Urinary bladder (tissue), 4 donors: ENCODE measurements around the gene SYCE1. TPM values are rescaled to one million over a fixed set of nuclear protein-coding genes. Genes with fewer than 3 reads are reported as not detected.
"Not testable (repeated sequence)": the region's sequence is repeated elsewhere in the genome, so short reads cannot be mapped to it uniquely, and the experiment has no call there.

Experiments used
- DNase-seq: peaks from one replicate; pipeline ENCODE4 v3.0.0-alpha.2; 2015; ENCODE audit errors: extremely low spot score
- H3K27ac ChIP-seq: one replicate; pipeline ENCODE4 v1.5.1; 2013; ENCODE audit warnings: low read depth, mild to moderate bottlenecking, moderate library complexity
- H3K36me3 ChIP-seq: one replicate; pipeline ENCODE4 v1.6.1; 2013; ENCODE audit warnings: mild to moderate bottlenecking, moderate library complexity; ENCODE audit not compliant: insufficient read depth
- H3K4me1 ChIP-seq: one replicate; pipeline ENCODE4 v1.6.1; 2013; ENCODE audit warnings: mild to moderate bottlenecking, moderate library complexity; ENCODE audit not compliant: insufficient read depth
- H3K4me3 ChIP-seq: one replicate; pipeline ENCODE4 v1.5.1; 2013; ENCODE audit warnings: low read depth, low read length
- WGBS: extraction: QIAGEN DNeasy Blood & Tissue Kit; methylation state at CpG from one replicate; pipeline ENCODE4 v1.1.7; 2013; 5-methylcytosine and 5-hydroxymethylcytosine counted together
- polyA plus RNA-seq: library from polyadenylated mRNA; stranded (reverse); fragments of 200-250 nt; gene quantifications from one replicate; pipeline ENCODE4 v1.2.3, GENCODE V29; 2013
- total RNA-seq: library from RNA; depleted of rRNA; stranded (reverse); fragments of >200 nt; gene quantifications from one replicate; pipeline ENCODE4 v1.2.3, GENCODE V29; 2014
- donor health status: healthy with polysubstance abuse.
- donor health status: healthy.

Gene SYCE1
- total and polyA plus RNA-seq, 2 donors, result not detected

DNA sequence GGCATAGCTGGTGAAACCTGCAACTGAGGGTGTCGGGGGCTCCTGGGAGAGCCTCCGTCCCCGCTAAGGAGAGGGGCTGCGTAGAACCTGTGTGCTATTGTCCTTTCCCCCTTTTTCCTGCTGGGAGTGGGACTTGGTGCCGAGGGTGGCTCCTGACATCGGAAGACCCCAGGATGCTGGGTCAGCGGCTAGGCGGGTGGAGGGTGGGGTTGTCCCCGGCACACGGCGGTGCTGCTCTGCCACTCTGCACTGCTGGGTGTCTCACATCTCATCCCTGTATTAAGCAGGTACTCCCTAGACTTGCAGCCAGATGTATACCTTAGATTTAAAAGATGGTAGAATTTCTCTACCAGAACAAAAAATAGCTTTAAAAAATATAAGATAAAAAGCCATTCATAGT is 6.7 kb upstream of the SYCE1 start:
- not testable (repeated sequence) for DNase-seq, H3K4me1 ChIP-seq, H3K27ac ChIP-seq, H3K4me3 ChIP-seq, H3K36me3 ChIP-seq
- WGBS, result 94% methylated on average over 11 of the region's 11 CpGs

DNA sequence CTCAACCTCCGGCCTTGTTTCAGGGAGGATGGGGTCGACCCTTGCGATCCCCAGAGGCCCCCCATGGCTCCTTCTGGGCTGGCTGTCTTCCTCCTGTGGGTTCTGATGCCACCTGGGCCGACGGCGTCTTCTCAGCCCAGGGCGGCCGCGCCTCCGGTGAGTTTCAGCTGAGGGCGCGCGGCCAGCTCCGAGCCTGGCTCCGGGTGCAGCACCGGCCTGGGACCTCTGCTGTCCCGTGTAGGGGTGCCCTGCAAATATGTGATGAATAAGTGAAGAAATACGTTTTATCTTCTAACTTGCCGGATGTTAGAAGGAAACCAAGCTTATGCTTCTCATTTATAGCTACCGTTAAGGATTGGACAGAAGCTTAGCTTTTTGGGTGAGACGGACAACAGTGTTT is 4.4 kb upstream of the SYCE1 start:
- not testable (repeated sequence) for H3K4me1 ChIP-seq, H3K27ac ChIP-seq, H3K36me3 ChIP-seq, H3K4me3 ChIP-seq, DNase-seq
- WGBS, result 59% methylated on average over 17 of the region's 21 CpGs

DNA sequence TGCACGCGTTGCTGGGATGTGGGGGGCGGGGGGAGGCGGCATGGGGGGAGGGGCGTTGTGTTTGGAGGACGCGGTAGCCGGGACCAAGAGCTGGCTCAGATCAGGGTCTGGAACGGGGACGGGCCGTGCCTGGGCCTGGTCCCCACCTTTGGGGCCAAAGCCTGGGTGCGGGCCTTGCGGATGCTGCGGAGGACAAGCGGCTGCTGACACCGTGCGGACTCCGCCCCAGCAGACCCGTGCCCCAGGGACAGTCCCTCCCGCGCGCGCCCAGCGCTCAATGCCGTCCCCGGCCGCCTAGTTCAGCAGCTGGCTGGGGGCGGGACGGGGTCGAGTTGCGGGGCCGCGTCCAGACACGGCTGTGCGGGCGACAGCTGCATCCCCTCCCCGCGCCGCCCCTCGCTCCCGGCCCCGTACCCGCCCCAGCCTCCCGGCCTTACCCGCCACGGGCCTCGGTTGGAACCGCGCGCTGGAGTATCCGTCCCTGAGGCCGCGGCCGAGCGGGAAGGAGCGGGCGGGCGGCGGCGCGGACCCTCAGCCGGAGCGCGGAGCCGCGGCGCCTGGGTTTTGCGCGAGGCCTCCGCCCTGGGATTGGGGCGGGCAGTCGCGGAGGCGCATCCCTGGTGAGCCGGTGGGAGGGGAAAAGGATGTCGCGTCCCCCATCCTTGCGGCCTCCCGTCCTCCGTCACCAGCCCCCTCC is 3.6 kb upstream of the SYCE1 start:
- H3K27ac ChIP-seq, DNase-seq, H3K4me3 ChIP-seq, H3K36me3 ChIP-seq, H3K4me1 ChIP-seq: not testable (repeated sequence)
- 36% methylated on average over 15 of the region's 80 CpGs for WGBS

DNA sequence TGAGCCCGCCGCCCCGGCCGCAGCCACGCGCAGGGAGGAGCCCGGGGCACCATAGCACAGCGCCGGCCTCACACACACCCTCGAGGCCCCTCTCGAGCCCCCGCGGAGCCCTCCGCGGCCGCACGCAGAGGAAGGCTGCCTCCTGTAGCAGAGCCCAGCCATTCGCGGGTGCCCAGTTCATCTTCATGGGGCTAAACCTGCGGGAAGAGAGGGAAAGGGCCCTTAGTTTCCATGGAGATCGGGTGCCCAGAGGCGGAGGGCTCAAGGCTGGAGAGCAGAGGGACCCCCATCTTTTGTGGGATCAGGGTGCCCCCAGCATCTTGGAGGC is 2.9 kb upstream of the SYCE1 start:
- DNase-seq, result no peak
- WGBS, result 87% methylated on average over 22 of the region's 22 CpGs
- Histone ChIP-seq H3K27ac (no peak overlapping the region), H3K36me3 (no peaks in the 10 kb centered on the region), H3K4me3 (no peak overlapping the region), H3K4me1 (no peaks in the 10 kb centered on the region)

DNA sequence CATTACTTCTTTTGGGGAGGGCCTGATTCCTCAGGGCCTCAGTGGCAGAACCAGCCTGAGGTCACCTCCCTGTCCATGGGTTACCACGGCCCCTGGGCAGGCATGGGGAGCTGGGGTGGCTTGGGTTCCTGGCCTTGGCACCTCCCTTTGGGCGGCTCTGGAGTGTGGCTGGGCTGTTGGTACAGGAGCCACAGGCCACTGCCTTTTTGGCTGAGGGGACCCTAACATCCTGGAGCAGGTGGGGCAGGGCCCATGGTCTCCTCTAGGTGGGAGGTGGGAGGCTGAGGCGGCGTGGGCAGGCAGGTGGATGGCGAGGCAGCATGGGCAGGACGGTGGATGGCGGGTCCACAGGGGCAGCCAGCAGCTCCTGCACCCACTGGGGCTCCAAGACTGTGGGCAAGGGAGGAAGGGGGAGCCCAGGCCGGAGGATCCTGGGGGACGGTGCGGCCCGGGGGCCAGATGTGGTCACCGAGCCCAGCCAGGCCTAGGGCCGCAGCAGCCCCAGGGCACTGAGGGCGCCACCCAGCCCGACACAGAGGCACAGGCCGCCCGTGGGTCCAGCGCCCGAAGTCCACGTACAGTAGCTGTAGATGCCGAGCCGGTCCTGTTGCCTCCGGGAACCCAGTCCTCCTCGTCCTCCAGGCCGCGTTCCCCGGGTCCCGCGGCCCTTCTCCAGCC is 2.4 kb upstream of the SYCE1 start:
- Histone ChIP-seq H3K36me3 (no peaks in the 10 kb centered on the region), H3K4me1 (no peaks in the 10 kb centered on the region), H3K27ac (no peak overlapping the region), H3K4me3 (no peak overlapping the region)
- DNase-seq, result no peak
- WGBS, result 91% methylated on average over 29 of the region's 29 CpGs

DNA sequence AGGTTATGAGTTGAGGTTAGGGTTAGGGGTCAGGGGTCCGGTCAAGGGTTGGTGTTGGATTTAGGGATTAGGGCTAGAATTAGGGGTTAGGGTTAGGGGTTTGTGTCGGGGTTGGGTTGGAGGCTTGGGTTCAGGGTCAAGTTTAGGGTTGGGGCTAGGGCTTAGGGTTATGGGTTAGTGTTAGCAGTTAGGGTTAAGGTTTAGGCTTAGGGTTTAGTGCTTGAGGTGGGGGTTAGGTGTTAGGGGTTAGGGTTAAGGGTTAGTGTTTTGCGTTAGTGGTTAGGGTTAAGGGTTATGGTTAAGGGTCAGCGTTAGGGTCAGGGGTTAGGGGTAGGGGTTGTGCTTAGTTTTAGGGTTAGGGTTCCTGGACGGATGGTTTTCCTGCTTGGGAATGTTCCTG is 1.7 kb upstream of the SYCE1 start:
- H3K36me3 ChIP-seq, result no peaks in the 10 kb centered on the region
- DNase-seq, result no peak
- 87% methylated on average over 5 of the region's 5 CpGs for WGBS
- no peaks in the 10 kb centered on the region for H3K4me1 ChIP-seq
- H3K4me3 ChIP-seq, result no peak overlapping the region
- no peak overlapping the region for H3K27ac ChIP-seq

DNA sequence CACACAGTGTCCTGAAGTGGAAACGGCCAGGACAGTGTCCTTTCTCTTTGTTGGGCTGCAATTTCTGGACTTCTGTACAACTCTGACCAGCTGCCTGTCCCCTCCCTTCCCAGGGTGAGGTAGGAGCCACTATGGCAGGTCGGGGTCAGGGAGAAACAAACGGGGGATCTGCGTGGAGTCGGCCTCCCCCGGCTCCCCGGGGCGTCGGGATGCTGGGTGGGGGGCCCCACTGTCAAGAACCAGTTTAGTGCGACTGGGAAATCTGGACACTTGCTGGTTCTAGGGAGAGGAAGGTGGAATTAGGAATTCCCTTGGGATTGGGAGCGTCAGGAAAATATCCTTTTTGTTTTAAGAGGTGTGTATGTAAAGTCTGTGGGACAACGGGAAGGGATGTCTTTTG is 567 bp downstream of the SYCE1 start:
- no peak overlapping the region for H3K4me3 ChIP-seq
- WGBS, result 84% methylated on average over 12 of the region's 12 CpGs
- DNase-seq, result no peak
- H3K4me1 ChIP-seq, result no peaks in the 10 kb centered on the region
- H3K27ac ChIP-seq, result no peak overlapping the region
- no peaks in the 10 kb centered on the region for H3K36me3 ChIP-seq

DNA sequence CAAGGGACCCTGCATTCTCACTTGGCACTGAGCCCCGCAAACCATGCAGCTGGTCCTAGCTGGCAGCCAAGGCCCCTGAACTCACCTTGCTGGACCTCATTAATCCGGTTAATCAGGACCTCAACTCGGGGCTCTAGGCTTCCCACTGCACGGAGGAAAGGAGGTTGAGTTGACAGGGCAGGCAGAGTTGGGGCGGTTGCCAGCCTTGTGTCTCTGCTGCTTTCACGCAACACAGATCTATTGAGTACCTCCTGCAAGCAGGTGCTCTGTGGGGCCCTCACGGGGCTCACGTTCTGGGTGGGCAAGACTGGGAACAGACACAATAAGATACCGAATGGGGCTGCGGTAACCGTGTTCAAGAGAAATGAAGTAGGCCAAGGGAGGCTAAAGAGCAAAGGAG is 6.2 kb downstream of the SYCE1 start:
- no peak for DNase-seq
- H3K4me3 ChIP-seq, result no peak overlapping the region
- H3K36me3 ChIP-seq, result no peaks in the 10 kb centered on the region
- H3K4me1 ChIP-seq, result no peaks in the 10 kb centered on the region
- 80% methylated on average over 11 of the region's 11 CpGs for WGBS
- H3K27ac ChIP-seq, result no peak overlapping the region

DNA sequence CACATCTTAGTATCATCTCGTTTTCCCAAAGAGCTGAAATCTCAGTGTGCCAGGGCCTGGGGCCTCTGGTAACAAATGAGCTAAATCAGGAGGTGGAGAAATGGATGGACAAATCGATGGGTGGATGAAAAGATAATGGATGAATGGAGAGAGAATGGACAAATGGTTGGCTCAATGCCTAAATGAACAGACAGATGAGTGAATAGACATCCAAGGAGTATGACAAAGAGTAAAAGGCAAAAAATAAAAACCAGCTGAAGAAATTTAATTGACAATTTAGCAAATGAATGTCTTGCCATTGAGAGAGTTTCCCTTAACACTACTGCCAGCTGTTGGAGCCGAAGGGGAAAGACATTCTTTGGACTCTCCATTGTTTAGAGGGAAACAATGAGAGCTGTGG is 8.0 kb downstream of the SYCE1 start:
- Histone ChIP-seq H3K27ac (no peak overlapping the region), H3K4me3 (no peak overlapping the region), H3K36me3 (no peaks in the 10 kb centered on the region), H3K4me1 (no peaks in the 10 kb centered on the region)
- no peak for DNase-seq
- 46% methylated on average over 3 of the region's 3 CpGs for WGBS

DNA sequence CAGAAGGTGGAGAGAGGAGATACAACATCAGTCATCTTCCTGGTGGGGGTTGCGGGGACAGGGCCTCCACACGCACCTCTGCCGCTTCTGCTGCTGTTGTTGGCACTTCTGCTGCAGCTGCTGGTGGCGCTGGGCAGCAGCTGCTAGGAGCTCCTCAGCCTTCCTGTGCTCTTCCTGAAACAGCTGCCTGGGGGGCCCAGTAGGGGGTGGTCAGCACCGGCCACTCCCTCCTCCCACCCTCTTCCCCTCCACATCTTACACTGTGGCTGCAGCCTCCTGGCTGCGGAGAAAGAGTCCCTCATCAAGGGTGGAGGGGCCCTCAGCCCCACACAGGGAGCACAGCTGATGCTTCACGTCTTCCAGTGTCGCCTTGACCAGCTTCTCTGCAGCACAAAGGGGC is 9.9 kb downstream of the SYCE1 start:
- H3K27ac ChIP-seq, result no peak overlapping the region
- 78% methylated on average over 8 of the region's 8 CpGs for WGBS
- no peaks in the 10 kb centered on the region for H3K4me1 ChIP-seq
- no peak for DNase-seq
- H3K4me3 ChIP-seq, result no peak overlapping the region
- H3K36me3 ChIP-seq, result no peaks in the 10 kb centered on the region

DNA sequence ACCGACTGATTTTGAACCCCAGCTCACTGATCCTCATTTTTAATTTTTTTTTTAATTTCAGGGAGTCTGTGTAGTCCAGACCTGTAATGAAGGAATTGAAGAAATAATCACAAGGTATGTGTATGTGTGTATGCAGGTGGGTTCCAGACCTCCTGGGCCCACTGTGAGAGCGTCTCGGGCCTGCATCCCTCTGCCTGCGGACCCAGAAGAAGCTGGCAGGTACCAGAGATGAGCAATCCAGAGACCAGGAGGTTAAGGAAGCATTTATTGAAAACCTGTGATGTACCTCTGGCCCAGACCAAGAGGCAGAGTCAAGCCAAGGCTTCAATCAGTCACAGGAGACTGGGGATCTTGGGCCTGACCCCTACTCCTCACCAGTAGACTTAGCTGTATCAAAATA is 10.8 kb downstream of the SYCE1 start:
- no peak overlapping the region for H3K4me3 ChIP-seq
- no peaks in the 10 kb centered on the region for H3K4me1 ChIP-seq
- 76% methylated on average over 4 of the region's 4 CpGs for WGBS
- no peak overlapping the region for H3K27ac ChIP-seq
- H3K36me3 ChIP-seq, result no peaks in the 10 kb centered on the region
- DNase-seq, result no peak

DNA sequence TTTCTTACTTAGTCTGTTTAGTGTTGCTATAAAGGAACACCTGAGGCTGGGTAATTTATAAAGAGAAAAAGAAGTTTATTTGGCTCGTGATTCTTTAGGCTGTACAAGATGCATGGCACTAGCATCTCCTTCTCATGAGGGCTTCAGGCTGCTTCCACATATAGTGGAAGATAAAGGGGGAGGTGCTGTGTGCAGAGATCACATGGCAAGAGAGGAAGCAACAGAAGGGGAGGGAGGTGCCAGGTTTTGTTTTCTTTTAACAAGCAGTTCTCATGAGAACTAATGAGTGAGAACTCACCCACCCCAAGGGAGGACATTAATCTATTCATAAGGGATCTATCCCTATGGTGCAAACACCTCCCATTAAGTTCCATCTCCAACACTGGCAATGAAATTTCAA is 20.9 kb downstream of the SYCE1 start:
- no peaks in the 10 kb centered on the region for H3K4me1 ChIP-seq
- WGBS, result 65% methylated on average over 1 of the region's 1 CpG
- no peak overlapping the region for H3K27ac ChIP-seq
- H3K4me3 ChIP-seq, result no peak overlapping the region
- no peak for DNase-seq
- H3K36me3 ChIP-seq, result no peaks in the 10 kb centered on the region

DNA sequence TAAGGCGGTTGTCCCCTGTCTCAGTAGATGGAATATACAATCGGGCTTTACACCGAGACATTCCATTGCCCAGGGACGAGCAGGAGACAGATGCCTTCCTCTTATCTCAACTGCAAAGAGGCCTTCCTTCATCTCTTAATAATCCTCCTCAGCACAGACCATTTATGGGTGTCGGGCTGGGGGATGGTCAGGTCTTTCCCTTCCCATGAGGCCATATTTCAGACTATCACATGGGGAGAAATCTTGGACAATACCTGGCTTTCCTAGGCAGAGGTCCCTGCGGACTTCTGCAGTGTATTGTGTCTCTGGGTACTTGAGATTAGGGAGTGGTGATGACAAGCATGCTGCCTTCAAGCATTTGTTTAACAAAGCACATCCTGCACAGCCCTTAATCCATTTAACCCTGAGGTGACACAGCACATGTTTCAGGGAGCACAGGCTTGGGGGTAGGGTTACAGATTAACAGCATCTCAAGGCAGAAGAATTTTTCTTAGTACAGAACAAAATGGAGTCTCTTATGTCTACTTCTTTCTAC is 23.9 kb downstream of the SYCE1 start:
- H3K4me3 ChIP-seq, DNase-seq, H3K27ac ChIP-seq, H3K36me3 ChIP-seq, H3K4me1 ChIP-seq: not testable (repeated sequence)
- 58% methylated on average over 6 of the region's 6 CpGs for WGBS
